HEK293 (cell line): ENCODE data around the gene WSCD2.

ENCODE experiments used
- CTCF ChIA-PET: fragments of 350-600 bp; formaldehyde crosslinking; extraction: SDS; loops from one replicate; lab custom pipeline; 2021; ENCODE audit warnings: antibody characterized with exemption; lab: Yijun Ruan, JAX
- POLR2A ChIA-PET: fragments of 300-600 bp; formaldehyde crosslinking; extraction: SDS; loops from one replicate; lab custom pipeline; 2020; ENCODE audit warnings: antibody characterized with exemption, inconsistent platforms; lab: Yijun Ruan, JAX
- H3K27ac ChIP-seq: fragments of 200-500 bp; sonication (Bioruptor generic); 2 replicates; pipeline ENCODE4 v1.5.1; 2014; ENCODE audit warnings: low read depth, low read length, control low read depth, inconsistent platforms; ENCODE audit errors: extremely low read depth
- H3K36me3 ChIP-seq, 2 experiments: fragments of 200-500 bp in 1 of 2; sonication (Bioruptor generic) in 1 of 2; 1 replicate in 1 of 2; 2 replicates in 1 of 2; pipeline ENCODE4 v1.5.1; 2014 to 2017; ENCODE audit warnings: inconsistent platforms in 2 of 2, low read length in 2 of 2; ENCODE audit not compliant: control insufficient read depth in 2 of 2, insufficient read depth in 1 of 2
- H3K4me1 ChIP-seq: fragments of 200-500 bp; sonication (Bioruptor generic); 2 replicates; pipeline ENCODE4 v1.5.1; 2014; ENCODE audit warnings: mild to moderate bottlenecking, low read length, inconsistent platforms; ENCODE audit not compliant: control insufficient read depth, insufficient read depth
- H3K4me3 ChIP-seq: 2 replicates; pipeline ENCODE4 v1.5.1; 2011; ENCODE audit warnings: low read depth, mild to moderate bottlenecking, control low read depth, low read length, moderate library complexity
- H3K9me3 ChIP-seq: fragments of 200-500 bp; sonication (Bioruptor generic); 2 replicates; pipeline ENCODE4 v1.5.1; 2014; ENCODE audit warnings: low read depth, low read length, inconsistent platforms; ENCODE audit not compliant: control insufficient read depth, insufficient read depth
- BCL11B ChIP-seq: fragments of 450-650 bp; formaldehyde crosslinking; IDR thresholded peaks from 2 replicates; pipeline ENCODE4 v1.5.1; 2016; ENCODE audit warnings: low read depth, missing biosample characterization, missing genetic modification characterization
- KLF10 ChIP-seq: fragments of 450-650 bp; IDR thresholded peaks from 2 replicates; pipeline ENCODE4 v1.5.1; 2018; ENCODE audit warnings: missing biosample characterization, mild to moderate bottlenecking, missing genetic modification characterization
- RBAK ChIP-seq: fragments of 450-650 bp; formaldehyde crosslinking; IDR thresholded peaks from 2 replicates; pipeline ENCODE4 v1.5.1; 2016; ENCODE audit warnings: missing biosample characterization, missing genetic modification characterization
- SCRT1 ChIP-seq: fragments of 450-650 bp; formaldehyde crosslinking; IDR thresholded peaks from 2 replicates; pipeline ENCODE4 v1.5.1; 2016; ENCODE audit warnings: missing biosample characterization, missing genetic modification characterization, borderline replicate concordance
- SCRT2 ChIP-seq: fragments of 450-650 bp; formaldehyde crosslinking; IDR thresholded peaks from 2 replicates; pipeline ENCODE4 v1.5.1; 2016; ENCODE audit warnings: missing biosample characterization, missing genetic modification characterization
- WT1 ChIP-seq: fragments of 450-650 bp; formaldehyde crosslinking; IDR thresholded peaks from 2 replicates; pipeline ENCODE4 v1.5.1; 2016; ENCODE audit warnings: missing biosample characterization, missing genetic modification characterization
- ZBTB20 ChIP-seq: fragments of 450-650 bp; formaldehyde crosslinking; IDR thresholded peaks from 2 replicates; pipeline ENCODE4 v1.5.1; 2016; ENCODE audit warnings: missing biosample characterization, missing genetic modification characterization
- ZBTB44 ChIP-seq: fragments of 450-650 bp; IDR thresholded peaks from 2 replicates; pipeline ENCODE4 v1.5.1; 2018; ENCODE audit warnings: missing biosample characterization, mild to moderate bottlenecking, missing genetic modification characterization
- ZNF138 ChIP-seq: fragments of 450-650 bp; formaldehyde crosslinking; IDR thresholded peaks from 2 replicates; pipeline ENCODE4 v1.5.1; 2016; ENCODE audit warnings: missing biosample characterization, missing genetic modification characterization, borderline replicate concordance
- ZNF146 ChIP-seq: fragments of 450-650 bp; formaldehyde crosslinking; IDR thresholded peaks from 2 replicates; pipeline ENCODE4 v1.5.1; 2016; ENCODE audit warnings: missing biosample characterization, missing genetic modification characterization
- ZNF175 ChIP-seq: fragments of 450-650 bp; formaldehyde crosslinking; IDR thresholded peaks from 2 replicates; pipeline ENCODE4 v1.5.1; 2016; ENCODE audit warnings: missing biosample characterization, missing genetic modification characterization
- ZNF214 ChIP-seq: fragments of 450-650 bp; formaldehyde crosslinking; IDR thresholded peaks from 2 replicates; pipeline ENCODE4 v1.5.1; 2017; ENCODE audit warnings: missing biosample characterization, mild to moderate bottlenecking, missing genetic modification characterization, borderline replicate concordance
- ZNF341 ChIP-seq: fragments of 450-650 bp; formaldehyde crosslinking; IDR thresholded peaks from 2 replicates; pipeline ENCODE4; 2016; ENCODE audit warnings: low read depth, missing biosample characterization, missing genetic modification characterization
- ZNF426 ChIP-seq: fragments of 450-650 bp; formaldehyde crosslinking; IDR thresholded peaks from 2 replicates; pipeline ENCODE4 v1.5.1; 2017; ENCODE audit warnings: missing biosample characterization, missing genetic modification characterization, mild to moderate bottlenecking, inconsistent platforms, moderate library complexity
- ZNF510 ChIP-seq: fragments of 450-650 bp; formaldehyde crosslinking; IDR thresholded peaks from 2 replicates; pipeline ENCODE4 v1.5.1; 2018; ENCODE audit warnings: mild to moderate bottlenecking, missing genetic modification characterization, missing biosample characterization; ENCODE audit not compliant: insufficient replicate concordance
- ZNF629 ChIP-seq: fragments of 450-650 bp; formaldehyde crosslinking; IDR thresholded peaks from 2 replicates; pipeline ENCODE4 v1.5.1; 2017; ENCODE audit warnings: missing biosample characterization, missing genetic modification characterization
- ZNF658 ChIP-seq: fragments of 450-650 bp; formaldehyde crosslinking; IDR thresholded peaks from 2 replicates; pipeline ENCODE4; 2016; ENCODE audit warnings: missing biosample characterization, missing genetic modification characterization
- ZNF660 ChIP-seq: fragments of 450-650 bp; IDR thresholded peaks from 2 replicates; pipeline ENCODE4 v1.5.1; 2018; ENCODE audit warnings: missing biosample characterization, mild to moderate bottlenecking, missing genetic modification characterization
- ZNF747 ChIP-seq: fragments of 450-650 bp; formaldehyde crosslinking; IDR thresholded peaks from 2 replicates; pipeline ENCODE4 v1.5.1; 2016; ENCODE audit warnings: missing biosample characterization, missing genetic modification characterization
- ZNF776 ChIP-seq: fragments of 450-650 bp; formaldehyde crosslinking; IDR thresholded peaks from 2 replicates; pipeline ENCODE4 v1.5.0; 2017; ENCODE audit warnings: missing biosample characterization, missing genetic modification characterization, borderline replicate concordance
- ZNF777 ChIP-seq: fragments of 450-650 bp; formaldehyde crosslinking; IDR thresholded peaks from 2 replicates; pipeline ENCODE4 v1.5.1; 2017; ENCODE audit warnings: missing biosample characterization, missing genetic modification characterization, borderline replicate concordance
- ZNF792 ChIP-seq: fragments of 450-650 bp; formaldehyde crosslinking; IDR thresholded peaks from 2 replicates; pipeline ENCODE4 v1.5.1; 2016; ENCODE audit warnings: missing biosample characterization, missing genetic modification characterization
- TF ChIP-seq, protein P1 (sequence below): fragments of 450-650 bp; formaldehyde crosslinking; IDR thresholded peaks from 2 replicates; pipeline ENCODE4 v1.5.1; 2016; ENCODE audit warnings: missing biosample characterization, missing genetic modification characterization, borderline replicate concordance
- TF ChIP-seq, protein P2 (sequence below): fragments of 450-650 bp; formaldehyde crosslinking; IDR thresholded peaks from 2 replicates; pipeline ENCODE4 v1.5.1; 2016; ENCODE audit warnings: missing biosample characterization, missing genetic modification characterization

The WSCD2 gene

GRCh38 chr12:108254030-108254429 lies 124.9 kb downstream of the WSCD2 start:
- no peak overlapping the region for H3K4me3 ChIP-seq
- no peak overlapping the region for H3K27ac ChIP-seq
- no peak for TF ChIP-seq ZNF138 (tag by site-specific recombination)
- TF ChIP-seq RBAK: no peak
- no peak for TF ChIP-seq WT1
- no peak for TF ChIP-seq BCL11B (tag by site-specific recombination)
- TF ChIP-seq ZBTB44 (tag by site-specific recombination): no peak
- TF ChIP-seq ZNF792 (tag by site-specific recombination): no peak
- TF ChIP-seq, protein P1, sequence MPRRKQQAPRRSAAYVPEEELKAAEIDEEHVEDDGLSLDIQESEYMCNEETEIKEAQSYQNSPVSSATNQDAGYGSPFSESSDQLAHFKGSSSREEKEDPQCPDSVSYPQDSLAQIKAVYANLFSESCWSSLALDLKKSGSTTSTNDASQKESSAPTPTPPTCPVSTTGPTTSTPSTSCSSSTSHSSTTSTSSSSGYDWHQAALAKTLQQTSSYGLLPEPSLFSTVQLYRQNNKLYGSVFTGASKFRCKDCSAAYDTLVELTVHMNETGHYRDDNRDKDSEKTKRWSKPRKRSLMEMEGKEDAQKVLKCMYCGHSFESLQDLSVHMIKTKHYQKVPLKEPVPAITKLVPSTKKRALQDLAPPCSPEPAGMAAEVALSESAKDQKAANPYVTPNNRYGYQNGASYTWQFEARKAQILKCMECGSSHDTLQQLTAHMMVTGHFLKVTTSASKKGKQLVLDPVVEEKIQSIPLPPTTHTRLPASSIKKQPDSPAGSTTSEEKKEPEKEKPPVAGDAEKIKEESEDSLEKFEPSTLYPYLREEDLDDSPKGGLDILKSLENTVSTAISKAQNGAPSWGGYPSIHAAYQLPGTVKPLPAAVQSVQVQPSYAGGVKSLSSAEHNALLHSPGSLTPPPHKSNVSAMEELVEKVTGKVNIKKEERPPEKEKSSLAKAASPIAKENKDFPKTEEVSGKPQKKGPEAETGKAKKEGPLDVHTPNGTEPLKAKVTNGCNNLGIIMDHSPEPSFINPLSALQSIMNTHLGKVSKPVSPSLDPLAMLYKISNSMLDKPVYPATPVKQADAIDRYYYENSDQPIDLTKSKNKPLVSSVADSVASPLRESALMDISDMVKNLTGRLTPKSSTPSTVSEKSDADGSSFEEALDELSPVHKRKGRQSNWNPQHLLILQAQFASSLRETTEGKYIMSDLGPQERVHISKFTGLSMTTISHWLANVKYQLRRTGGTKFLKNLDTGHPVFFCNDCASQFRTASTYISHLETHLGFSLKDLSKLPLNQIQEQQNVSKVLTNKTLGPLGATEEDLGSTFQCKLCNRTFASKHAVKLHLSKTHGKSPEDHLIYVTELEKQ: no peak
- TF ChIP-seq ZNF629 (tag by site-specific recombination): no peak
- no peak for TF ChIP-seq ZNF777 (tag by site-specific recombination)
- no peaks in the 10 kb centered on the region for H3K9me3 ChIP-seq
- H3K4me1 ChIP-seq: no peaks in the 10 kb centered on the region
- ChIA-PET POLR2A (no interaction called here), CTCF (interaction anchor here (1.0 kb wide), 1 partner anchor 18 kb away, joined by 4 read pairs; no protein-coding TSS in a partner anchor)
- no peaks in the 10 kb centered on the region for H3K36me3 ChIP-seq

DNA sequence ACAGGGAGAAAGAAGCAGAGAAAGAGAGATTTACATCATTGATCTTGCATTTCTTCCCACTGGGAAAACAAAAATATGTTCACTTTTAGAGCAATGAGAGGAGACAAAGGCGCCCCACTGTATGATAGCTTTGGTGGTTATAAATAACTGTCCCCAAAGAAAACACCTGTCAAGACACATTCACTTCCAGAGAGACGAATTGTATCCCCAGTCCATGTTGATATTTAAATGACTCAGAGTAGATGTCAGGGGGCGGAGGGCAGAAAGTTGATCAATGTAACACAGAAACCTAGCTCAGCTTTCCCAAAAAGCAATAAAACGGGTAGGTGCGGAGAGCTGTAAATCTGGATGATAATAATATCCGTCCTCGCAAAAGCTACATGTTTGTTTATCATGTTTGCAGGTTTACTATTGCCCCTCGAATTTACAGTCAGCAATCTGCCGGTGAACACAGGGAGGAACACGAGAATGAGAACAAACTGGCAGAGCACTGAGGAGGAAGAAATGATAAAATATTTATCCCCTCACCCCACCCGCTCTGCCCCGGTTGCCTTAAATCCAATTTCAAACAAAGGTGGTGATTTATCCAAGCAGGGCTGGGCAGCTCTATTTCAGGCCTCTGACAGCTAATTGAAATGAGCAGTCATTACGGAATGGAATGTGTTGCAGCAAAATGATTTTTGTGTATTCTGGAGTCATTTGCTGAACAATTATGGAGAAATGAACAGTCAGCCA lies 125.6 kb downstream of the WSCD2 start:
- Histone ChIP-seq H3K9me3 (no peaks in the 10 kb centered on the region), H3K36me3 (no peaks in the 10 kb centered on the region), H3K4me3 (no peak overlapping the region), H3K4me1 (no peaks in the 10 kb centered on the region), H3K27ac (no peak overlapping the region)
- ChIA-PET POLR2A (no interaction called here), CTCF (interaction anchor here (1.0 kb wide), 1 partner anchor 19 kb away, joined by 4 read pairs; no protein-coding TSS in a partner anchor)
- no peak for TF ChIP-seq ZNF747 (tag by site-specific recombination)
- no peak for TF ChIP-seq ZNF510 (tag by site-specific recombination)
- TF ChIP-seq ZNF214 (tag by site-specific recombination): no peak

GRCh38 chr12:108255252-108255602 lies 126.1 kb downstream of the WSCD2 start:
- ChIA-PET CTCF (no interaction called here), POLR2A (no interaction called here)
- H3K4me3 ChIP-seq: no peak overlapping the region

More at GRCh38 chr12:108255252-108255602, 126.1 kb downstream of the WSCD2 start:
- Histone ChIP-seq H3K4me1 (no peaks in the 10 kb centered on the region), H3K27ac (no peak overlapping the region), H3K36me3 (no peaks in the 10 kb centered on the region), H3K9me3 (no peaks in the 10 kb centered on the region)
- TF ChIP-seq ZNF341 (no peak), KLF10 (tag by site-specific recombination) (no peak), ZNF776 (tag by site-specific recombination) (no peak), SCRT2 (tag by site-specific recombination) (no peak), ZNF426 (tag by site-specific recombination) (no peak), ZNF660 (tag by site-specific recombination) (no peak), SCRT1 (no peak), ZNF175 (tag by site-specific recombination) (no peak), ZBTB20 (tag by site-specific recombination) (no peak), ZNF146 (tag by site-specific recombination) (no peak), ZNF658 (tag by site-specific recombination) (no peak)
- TF ChIP-seq, protein P2, sequence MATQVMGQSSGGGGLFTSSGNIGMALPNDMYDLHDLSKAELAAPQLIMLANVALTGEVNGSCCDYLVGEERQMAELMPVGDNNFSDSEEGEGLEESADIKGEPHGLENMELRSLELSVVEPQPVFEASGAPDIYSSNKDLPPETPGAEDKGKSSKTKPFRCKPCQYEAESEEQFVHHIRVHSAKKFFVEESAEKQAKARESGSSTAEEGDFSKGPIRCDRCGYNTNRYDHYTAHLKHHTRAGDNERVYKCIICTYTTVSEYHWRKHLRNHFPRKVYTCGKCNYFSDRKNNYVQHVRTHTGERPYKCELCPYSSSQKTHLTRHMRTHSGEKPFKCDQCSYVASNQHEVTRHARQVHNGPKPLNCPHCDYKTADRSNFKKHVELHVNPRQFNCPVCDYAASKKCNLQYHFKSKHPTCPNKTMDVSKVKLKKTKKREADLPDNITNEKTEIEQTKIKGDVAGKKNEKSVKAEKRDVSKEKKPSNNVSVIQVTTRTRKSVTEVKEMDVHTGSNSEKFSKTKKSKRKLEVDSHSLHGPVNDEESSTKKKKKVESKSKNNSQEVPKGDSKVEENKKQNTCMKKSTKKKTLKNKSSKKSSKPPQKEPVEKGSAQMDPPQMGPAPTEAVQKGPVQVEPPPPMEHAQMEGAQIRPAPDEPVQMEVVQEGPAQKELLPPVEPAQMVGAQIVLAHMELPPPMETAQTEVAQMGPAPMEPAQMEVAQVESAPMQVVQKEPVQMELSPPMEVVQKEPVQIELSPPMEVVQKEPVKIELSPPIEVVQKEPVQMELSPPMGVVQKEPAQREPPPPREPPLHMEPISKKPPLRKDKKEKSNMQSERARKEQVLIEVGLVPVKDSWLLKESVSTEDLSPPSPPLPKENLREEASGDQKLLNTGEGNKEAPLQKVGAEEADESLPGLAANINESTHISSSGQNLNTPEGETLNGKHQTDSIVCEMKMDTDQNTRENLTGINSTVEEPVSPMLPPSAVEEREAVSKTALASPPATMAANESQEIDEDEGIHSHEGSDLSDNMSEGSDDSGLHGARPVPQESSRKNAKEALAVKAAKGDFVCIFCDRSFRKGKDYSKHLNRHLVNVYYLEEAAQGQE (tag by site-specific recombination): no peak
